HEK293 (cell line): ENCODE data around the gene DNAJB1.

Source experiments
- BCL11A ChIP-seq: fragments of 450-650 bp; formaldehyde crosslinking; IDR thresholded peaks from 2 replicates; pipeline ENCODE4 v1.5.1; 2016; ENCODE audit warnings: low read depth, missing biosample characterization, missing genetic modification characterization
- BCL11B ChIP-seq: fragments of 450-650 bp; formaldehyde crosslinking; IDR thresholded peaks from 2 replicates; pipeline ENCODE4 v1.5.1; 2016; ENCODE audit warnings: low read depth, missing biosample characterization, missing genetic modification characterization
- HOXA7 ChIP-seq: sonication (generic); formaldehyde crosslinking; IDR thresholded peaks from 2 replicates; pipeline ENCODE4 v1.8.1; 2022; ENCODE audit warnings: missing genetic modification reagents, borderline replicate concordance
- KLF10 ChIP-seq: fragments of 450-650 bp; IDR thresholded peaks from 2 replicates; pipeline ENCODE4 v1.5.1; 2018; ENCODE audit warnings: missing biosample characterization, mild to moderate bottlenecking, missing genetic modification characterization
- KLF7 ChIP-seq: fragments of 450-650 bp; formaldehyde crosslinking; IDR thresholded peaks from 2 replicates; pipeline ENCODE4 v1.5.1; 2016; ENCODE audit warnings: missing biosample characterization, missing genetic modification characterization, borderline replicate concordance
- KLF8 ChIP-seq: fragments of 450-650 bp; formaldehyde crosslinking; IDR thresholded peaks from 2 replicates; pipeline ENCODE4 v1.5.1; 2016; ENCODE audit warnings: missing biosample characterization, missing genetic modification characterization
- MZF1 ChIP-seq: fragments of 450-650 bp; formaldehyde crosslinking; IDR thresholded peaks from 2 replicates; pipeline ENCODE4 v1.5.1; 2017; ENCODE audit warnings: missing biosample characterization, missing genetic modification characterization, borderline replicate concordance
- OSR2 ChIP-seq: fragments of 450-650 bp; formaldehyde crosslinking; IDR thresholded peaks from 2 replicates; pipeline ENCODE4 v1.5.1; 2016; ENCODE audit warnings: missing biosample characterization, missing genetic modification characterization
- RBAK ChIP-seq: fragments of 450-650 bp; formaldehyde crosslinking; IDR thresholded peaks from 2 replicates; pipeline ENCODE4 v1.5.1; 2016; ENCODE audit warnings: missing biosample characterization, missing genetic modification characterization
- SP2 ChIP-seq: fragments of 450-650 bp; formaldehyde crosslinking; IDR thresholded peaks from 2 replicates; pipeline ENCODE4 v1.5.1; 2016; ENCODE audit warnings: missing biosample characterization, missing genetic modification characterization
- SP3 ChIP-seq: fragments of 450-650 bp; formaldehyde crosslinking; IDR thresholded peaks from 2 replicates; pipeline ENCODE4 v1.5.1; 2016; ENCODE audit warnings: missing biosample characterization, missing genetic modification characterization
- WT1 ChIP-seq: fragments of 450-650 bp; formaldehyde crosslinking; IDR thresholded peaks from 2 replicates; pipeline ENCODE4 v1.5.1; 2016; ENCODE audit warnings: missing biosample characterization, missing genetic modification characterization
- ZBTB48 ChIP-seq: fragments of 450-650 bp; formaldehyde crosslinking; IDR thresholded peaks from 2 replicates; pipeline ENCODE4 v1.5.1; 2016; ENCODE audit warnings: missing biosample characterization, missing genetic modification characterization
- ZBTB8A ChIP-seq: fragments of 450-650 bp; formaldehyde crosslinking; IDR thresholded peaks from 2 replicates; pipeline ENCODE4 v1.5.1; 2016; ENCODE audit warnings: missing biosample characterization, missing genetic modification characterization
- ZNF112 ChIP-seq: fragments of 450-650 bp; formaldehyde crosslinking; IDR thresholded peaks from 2 replicates; pipeline ENCODE4 v1.5.0; 2017; ENCODE audit warnings: missing biosample characterization, missing genetic modification characterization
- ZNF175 ChIP-seq: fragments of 450-650 bp; formaldehyde crosslinking; IDR thresholded peaks from 2 replicates; pipeline ENCODE4 v1.5.1; 2016; ENCODE audit warnings: missing biosample characterization, missing genetic modification characterization
- ZNF324 ChIP-seq: fragments of 450-650 bp; formaldehyde crosslinking; IDR thresholded peaks from 2 replicates; pipeline ENCODE4 v1.5.1; 2016; ENCODE audit warnings: missing biosample characterization, missing genetic modification characterization
- ZNF354C ChIP-seq: fragments of 450-650 bp; formaldehyde crosslinking; IDR thresholded peaks from 2 replicates; pipeline ENCODE4 v1.5.1; 2016; ENCODE audit warnings: missing biosample characterization, missing genetic modification characterization, low read depth, borderline replicate concordance
- ZNF37A ChIP-seq: fragments of 450-650 bp; IDR thresholded peaks from 2 replicates; pipeline ENCODE4 v1.5.1; 2018; ENCODE audit warnings: missing biosample characterization, missing genetic modification characterization
- ZNF501 ChIP-seq: fragments of 450-650 bp; formaldehyde crosslinking; IDR thresholded peaks from 2 replicates; pipeline ENCODE4 v1.5.1; 2016; ENCODE audit warnings: missing biosample characterization, missing genetic modification characterization
- ZNF600 ChIP-seq: fragments of 450-650 bp; formaldehyde crosslinking; IDR thresholded peaks from 2 replicates; pipeline ENCODE4 v1.5.1; 2016; ENCODE audit warnings: missing biosample characterization, missing genetic modification characterization
- ZNF658 ChIP-seq: fragments of 450-650 bp; formaldehyde crosslinking; IDR thresholded peaks from 2 replicates; pipeline ENCODE4; 2016; ENCODE audit warnings: missing biosample characterization, missing genetic modification characterization
- ZNF785 ChIP-seq: fragments of 450-650 bp; formaldehyde crosslinking; IDR thresholded peaks from 2 replicates; pipeline ENCODE4 v1.5.1; 2016; ENCODE audit warnings: missing biosample characterization, missing genetic modification characterization
- ZNF830 ChIP-seq: fragments of 450-650 bp; IDR thresholded peaks from 2 replicates; pipeline ENCODE4 v1.5.0; 2018; ENCODE audit warnings: missing biosample characterization, missing genetic modification characterization, low read depth, mild to moderate bottlenecking, moderate library complexity
- ZSCAN16 ChIP-seq: fragments of 450-650 bp; formaldehyde crosslinking; IDR thresholded peaks from 2 replicates; pipeline ENCODE4 v1.5.1; 2016; ENCODE audit warnings: missing biosample characterization, missing genetic modification characterization
- ZSCAN30 ChIP-seq: fragments of 450-650 bp; IDR thresholded peaks from 2 replicates; pipeline ENCODE4 v1.5.1; 2018; ENCODE audit warnings: missing biosample characterization, mild to moderate bottlenecking, missing genetic modification characterization, moderate library complexity
- TF ChIP-seq, protein P1 (sequence below): fragments of 450-650 bp; formaldehyde crosslinking; IDR thresholded peaks from 2 replicates; pipeline ENCODE4 v1.5.1; 2016; ENCODE audit warnings: missing biosample characterization, missing genetic modification characterization
- TF ChIP-seq, protein P2 (sequence below): fragments of 450-650 bp; IDR thresholded peaks from 2 replicates; pipeline ENCODE4 v1.5.1; 2018; ENCODE audit warnings: missing biosample characterization, mild to moderate bottlenecking, missing genetic modification characterization
- TF ChIP-seq, protein P3 (sequence below): fragments of 450-650 bp; formaldehyde crosslinking; IDR thresholded peaks from 2 replicates; pipeline ENCODE4 v1.5.1; 2016; ENCODE audit warnings: missing biosample characterization, missing genetic modification characterization
- TF ChIP-seq, protein P4 (sequence below): fragments of 450-650 bp; formaldehyde crosslinking; IDR thresholded peaks from 2 replicates; pipeline ENCODE4 v1.5.1; 2016; ENCODE audit warnings: missing biosample characterization, missing genetic modification characterization
- TF ChIP-seq, protein P5 (sequence below): fragments of 450-650 bp; formaldehyde crosslinking; IDR thresholded peaks from 2 replicates; pipeline ENCODE4 v1.5.1; 2017; ENCODE audit warnings: missing biosample characterization, missing genetic modification characterization

The DNAJB1 gene

GRCh38 chr19:14517840-14518505, at the start of gene DNAJB1 (continued):
- TF ChIP-seq KLF8 (tag by site-specific recombination) (0 out of 2 replicates have a peak, but pooled peaks have one; percentile 45), SP2 (tag by site-specific recombination) (no peak), ZNF324 (tag by site-specific recombination) (peak; percentile 84), ZNF354C (tag by site-specific recombination) (no peak), WT1 (tag by site-specific recombination) (no peak), ZNF600 (tag by site-specific recombination) (peak; percentile 10; the same call in 1 of the 2 replicates), ZNF785 (tag by site-specific recombination) (no peak), ZNF175 (tag by site-specific recombination) (no peak), ZNF830 (tag by site-specific recombination) (no peak), KLF10 (peak; percentile 40), MZF1 (tag by site-specific recombination) (no peak), ZBTB48 (tag by site-specific recombination) (no peak), ZNF112 (no peak), SP3 (peak; percentile 70), ZNF37A (peak; percentile 54; the same call in 1 of the 2 replicates), ZNF501 (tag by site-specific recombination) (no peak; the same call in 1 of the 2 replicates), BCL11A (tag by site-specific recombination) (no peak), ZSCAN16 (tag by site-specific recombination) (peak; percentile 23; the same call in 1 of the 2 replicates), BCL11B (0 out of 2 replicates have a peak, but pooled peaks have one; percentile 42), OSR2 (no peak), KLF7 (tag by site-specific recombination) (no peak), ZNF658 (tag by site-specific recombination) (no peak), HOXA7 (CRISPR knock-in tag) (no peak), RBAK (tag by site-specific recombination) (no peak), ZBTB8A (0 out of 2 replicates have a peak, but pooled peaks have one; percentile 11), ZSCAN30 (peak; percentile 67; the same call in 1 of the 2 replicates)
- TF ChIP-seq, protein P1, sequence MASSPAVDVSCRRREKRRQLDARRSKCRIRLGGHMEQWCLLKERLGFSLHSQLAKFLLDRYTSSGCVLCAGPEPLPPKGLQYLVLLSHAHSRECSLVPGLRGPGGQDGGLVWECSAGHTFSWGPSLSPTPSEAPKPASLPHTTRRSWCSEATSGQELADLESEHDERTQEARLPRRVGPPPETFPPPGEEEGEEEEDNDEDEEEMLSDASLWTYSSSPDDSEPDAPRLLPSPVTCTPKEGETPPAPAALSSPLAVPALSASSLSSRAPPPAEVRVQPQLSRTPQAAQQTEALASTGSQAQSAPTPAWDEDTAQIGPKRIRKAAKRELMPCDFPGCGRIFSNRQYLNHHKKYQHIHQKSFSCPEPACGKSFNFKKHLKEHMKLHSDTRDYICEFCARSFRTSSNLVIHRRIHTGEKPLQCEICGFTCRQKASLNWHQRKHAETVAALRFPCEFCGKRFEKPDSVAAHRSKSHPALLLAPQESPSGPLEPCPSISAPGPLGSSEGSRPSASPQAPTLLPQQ (tag by site-specific recombination): peak; percentile 39
- TF ChIP-seq, protein P2, sequence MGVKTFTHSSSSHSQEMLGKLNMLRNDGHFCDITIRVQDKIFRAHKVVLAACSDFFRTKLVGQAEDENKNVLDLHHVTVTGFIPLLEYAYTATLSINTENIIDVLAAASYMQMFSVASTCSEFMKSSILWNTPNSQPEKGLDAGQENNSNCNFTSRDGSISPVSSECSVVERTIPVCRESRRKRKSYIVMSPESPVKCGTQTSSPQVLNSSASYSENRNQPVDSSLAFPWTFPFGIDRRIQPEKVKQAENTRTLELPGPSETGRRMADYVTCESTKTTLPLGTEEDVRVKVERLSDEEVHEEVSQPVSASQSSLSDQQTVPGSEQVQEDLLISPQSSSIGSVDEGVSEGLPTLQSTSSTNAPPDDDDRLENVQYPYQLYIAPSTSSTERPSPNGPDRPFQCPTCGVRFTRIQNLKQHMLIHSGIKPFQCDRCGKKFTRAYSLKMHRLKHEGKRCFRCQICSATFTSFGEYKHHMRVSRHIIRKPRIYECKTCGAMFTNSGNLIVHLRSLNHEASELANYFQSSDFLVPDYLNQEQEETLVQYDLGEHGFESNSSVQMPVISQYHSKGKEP (tag by site-specific recombination): peak; percentile 13; the same call in 1 of the 2 replicates
- TF ChIP-seq, protein P3, sequence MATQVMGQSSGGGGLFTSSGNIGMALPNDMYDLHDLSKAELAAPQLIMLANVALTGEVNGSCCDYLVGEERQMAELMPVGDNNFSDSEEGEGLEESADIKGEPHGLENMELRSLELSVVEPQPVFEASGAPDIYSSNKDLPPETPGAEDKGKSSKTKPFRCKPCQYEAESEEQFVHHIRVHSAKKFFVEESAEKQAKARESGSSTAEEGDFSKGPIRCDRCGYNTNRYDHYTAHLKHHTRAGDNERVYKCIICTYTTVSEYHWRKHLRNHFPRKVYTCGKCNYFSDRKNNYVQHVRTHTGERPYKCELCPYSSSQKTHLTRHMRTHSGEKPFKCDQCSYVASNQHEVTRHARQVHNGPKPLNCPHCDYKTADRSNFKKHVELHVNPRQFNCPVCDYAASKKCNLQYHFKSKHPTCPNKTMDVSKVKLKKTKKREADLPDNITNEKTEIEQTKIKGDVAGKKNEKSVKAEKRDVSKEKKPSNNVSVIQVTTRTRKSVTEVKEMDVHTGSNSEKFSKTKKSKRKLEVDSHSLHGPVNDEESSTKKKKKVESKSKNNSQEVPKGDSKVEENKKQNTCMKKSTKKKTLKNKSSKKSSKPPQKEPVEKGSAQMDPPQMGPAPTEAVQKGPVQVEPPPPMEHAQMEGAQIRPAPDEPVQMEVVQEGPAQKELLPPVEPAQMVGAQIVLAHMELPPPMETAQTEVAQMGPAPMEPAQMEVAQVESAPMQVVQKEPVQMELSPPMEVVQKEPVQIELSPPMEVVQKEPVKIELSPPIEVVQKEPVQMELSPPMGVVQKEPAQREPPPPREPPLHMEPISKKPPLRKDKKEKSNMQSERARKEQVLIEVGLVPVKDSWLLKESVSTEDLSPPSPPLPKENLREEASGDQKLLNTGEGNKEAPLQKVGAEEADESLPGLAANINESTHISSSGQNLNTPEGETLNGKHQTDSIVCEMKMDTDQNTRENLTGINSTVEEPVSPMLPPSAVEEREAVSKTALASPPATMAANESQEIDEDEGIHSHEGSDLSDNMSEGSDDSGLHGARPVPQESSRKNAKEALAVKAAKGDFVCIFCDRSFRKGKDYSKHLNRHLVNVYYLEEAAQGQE (tag by site-specific recombination): peak; percentile 45
- TF ChIP-seq, protein P4, sequence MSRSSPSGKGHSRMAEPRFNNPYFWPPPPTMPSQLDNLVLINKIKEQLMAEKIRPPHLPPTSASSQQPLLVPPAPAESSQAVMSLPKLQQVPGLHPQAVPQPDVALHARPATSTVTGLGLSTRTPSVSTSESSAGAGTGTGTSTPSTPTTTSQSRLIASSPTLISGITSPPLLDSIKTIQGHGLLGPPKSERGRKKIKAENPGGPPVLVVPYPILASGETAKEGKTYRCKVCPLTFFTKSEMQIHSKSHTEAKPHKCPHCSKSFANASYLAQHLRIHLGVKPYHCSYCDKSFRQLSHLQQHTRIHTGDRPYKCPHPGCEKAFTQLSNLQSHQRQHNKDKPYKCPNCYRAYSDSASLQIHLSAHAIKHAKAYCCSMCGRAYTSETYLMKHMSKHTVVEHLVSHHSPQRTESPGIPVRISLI: no peak
- TF ChIP-seq, protein P5, sequence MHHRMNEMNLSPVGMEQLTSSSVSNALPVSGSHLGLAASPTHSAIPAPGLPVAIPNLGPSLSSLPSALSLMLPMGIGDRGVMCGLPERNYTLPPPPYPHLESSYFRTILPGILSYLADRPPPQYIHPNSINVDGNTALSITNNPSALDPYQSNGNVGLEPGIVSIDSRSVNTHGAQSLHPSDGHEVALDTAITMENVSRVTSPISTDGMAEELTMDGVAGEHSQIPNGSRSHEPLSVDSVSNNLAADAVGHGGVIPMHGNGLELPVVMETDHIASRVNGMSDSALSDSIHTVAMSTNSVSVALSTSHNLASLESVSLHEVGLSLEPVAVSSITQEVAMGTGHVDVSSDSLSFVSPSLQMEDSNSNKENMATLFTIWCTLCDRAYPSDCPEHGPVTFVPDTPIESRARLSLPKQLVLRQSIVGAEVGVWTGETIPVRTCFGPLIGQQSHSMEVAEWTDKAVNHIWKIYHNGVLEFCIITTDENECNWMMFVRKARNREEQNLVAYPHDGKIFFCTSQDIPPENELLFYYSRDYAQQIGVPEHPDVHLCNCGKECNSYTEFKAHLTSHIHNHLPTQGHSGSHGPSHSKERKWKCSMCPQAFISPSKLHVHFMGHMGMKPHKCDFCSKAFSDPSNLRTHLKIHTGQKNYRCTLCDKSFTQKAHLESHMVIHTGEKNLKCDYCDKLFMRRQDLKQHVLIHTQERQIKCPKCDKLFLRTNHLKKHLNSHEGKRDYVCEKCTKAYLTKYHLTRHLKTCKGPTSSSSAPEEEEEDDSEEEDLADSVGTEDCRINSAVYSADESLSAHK (tag by site-specific recombination): 0 out of 2 replicates have a peak, but pooled peaks have one; percentile 15
